AG10803 (cell line): ENCODE measurements around the gene B3GALT6.
"Not testable (repeated sequence)": the region's sequence is repeated elsewhere in the genome, so short reads cannot be mapped to it uniquely, and the experiment has no call there.

ENCODE experiments used
- DNase-seq: peaks from one replicate; pipeline ENCODE4 v3.0.0; 2010; ENCODE audit warnings: low read depth
- H3K4me3 ChIP-seq: 2 replicates; pipeline ENCODE4 v1.5.1; 2011; ENCODE audit warnings: mild to moderate bottlenecking, low read length, control low read depth
- TF ChIP-seq, protein P1 (sequence below): conservative IDR thresholded peaks from 2 replicates; pipeline ENCODE4 v1.5.1; 2011; ENCODE audit warnings: mild to moderate bottlenecking, low read length, control low read depth, inconsistent platforms

Gene B3GALT6

GRCh38 chr1:1189111-1189510 is 42.9 kb upstream of the B3GALT6 start:
- no peak for DNase-seq
- TF ChIP-seq, protein P1, sequence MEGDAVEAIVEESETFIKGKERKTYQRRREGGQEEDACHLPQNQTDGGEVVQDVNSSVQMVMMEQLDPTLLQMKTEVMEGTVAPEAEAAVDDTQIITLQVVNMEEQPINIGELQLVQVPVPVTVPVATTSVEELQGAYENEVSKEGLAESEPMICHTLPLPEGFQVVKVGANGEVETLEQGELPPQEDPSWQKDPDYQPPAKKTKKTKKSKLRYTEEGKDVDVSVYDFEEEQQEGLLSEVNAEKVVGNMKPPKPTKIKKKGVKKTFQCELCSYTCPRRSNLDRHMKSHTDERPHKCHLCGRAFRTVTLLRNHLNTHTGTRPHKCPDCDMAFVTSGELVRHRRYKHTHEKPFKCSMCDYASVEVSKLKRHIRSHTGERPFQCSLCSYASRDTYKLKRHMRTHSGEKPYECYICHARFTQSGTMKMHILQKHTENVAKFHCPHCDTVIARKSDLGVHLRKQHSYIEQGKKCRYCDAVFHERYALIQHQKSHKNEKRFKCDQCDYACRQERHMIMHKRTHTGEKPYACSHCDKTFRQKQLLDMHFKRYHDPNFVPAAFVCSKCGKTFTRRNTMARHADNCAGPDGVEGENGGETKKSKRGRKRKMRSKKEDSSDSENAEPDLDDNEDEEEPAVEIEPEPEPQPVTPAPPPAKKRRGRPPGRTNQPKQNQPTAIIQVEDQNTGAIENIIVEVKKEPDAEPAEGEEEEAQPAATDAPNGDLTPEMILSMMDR = no peak
- H3K4me3 ChIP-seq = no peak overlapping the region

- no peak for DNase-seq
- no peak overlapping the region for H3K4me3 ChIP-seq
- TF ChIP-seq, protein P1 = no peak
Measured at GRCh38 chr1:1191734-1192133, 40.3 kb upstream of the B3GALT6 start.

GRCh38 chr1:1194723-1195122 is 37.3 kb upstream of the B3GALT6 start:
- H3K4me3 ChIP-seq = no peak overlapping the region
- TF ChIP-seq, protein P1 = no peak
- no peak for DNase-seq

- not testable (repeated sequence) for DNase-seq, H3K4me3 ChIP-seq
Measured at GRCh38 chr1:1195726-1196125, 36.3 kb upstream of the B3GALT6 start.

DNA sequence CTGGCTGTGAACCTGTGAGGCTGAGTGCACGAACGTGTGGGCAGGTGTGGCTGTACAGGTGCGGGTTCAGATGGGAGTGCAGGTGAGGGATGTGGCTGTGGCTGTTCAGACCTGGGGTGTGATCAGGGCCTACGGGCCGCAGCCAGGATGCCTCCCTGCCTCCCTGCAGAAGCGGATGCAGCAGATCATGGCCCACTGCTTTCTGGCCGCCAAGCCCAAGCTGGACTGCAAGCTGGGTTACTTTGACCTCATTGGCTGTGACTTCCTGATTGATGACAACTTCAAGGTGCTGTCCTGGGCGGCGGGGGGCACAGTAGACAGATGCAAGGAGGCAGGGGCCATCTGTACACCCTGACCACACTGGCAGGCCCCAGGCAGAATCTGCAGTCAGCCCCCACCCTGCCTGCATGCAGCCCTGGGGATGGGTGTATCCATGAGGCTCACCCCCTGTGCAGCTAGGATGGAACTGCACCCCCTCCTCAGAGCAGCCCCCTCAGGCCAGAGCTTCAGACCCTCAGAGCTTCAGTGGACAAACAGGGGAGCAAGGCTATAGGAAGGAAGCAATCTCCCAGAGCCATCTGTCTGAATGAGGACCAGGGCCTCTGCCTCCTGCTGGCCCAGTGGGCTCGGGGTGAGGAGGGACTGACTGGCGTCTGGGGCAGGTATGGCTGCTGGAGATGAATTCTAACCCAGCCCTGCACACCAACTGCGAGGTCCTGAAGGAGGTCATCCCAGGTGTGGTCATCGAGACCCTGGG is 35.4 kb upstream of the B3GALT6 start:
- TF ChIP-seq, protein P1 = no peak
- H3K4me3 ChIP-seq = no peak overlapping the region
- DNase-seq = no peak

GRCh38 chr1:1197188-1197500 is 34.9 kb upstream of the B3GALT6 start:
- no peak overlapping the region for H3K4me3 ChIP-seq
- no peak for DNase-seq
- TF ChIP-seq, protein P1 = no peak

DNA sequence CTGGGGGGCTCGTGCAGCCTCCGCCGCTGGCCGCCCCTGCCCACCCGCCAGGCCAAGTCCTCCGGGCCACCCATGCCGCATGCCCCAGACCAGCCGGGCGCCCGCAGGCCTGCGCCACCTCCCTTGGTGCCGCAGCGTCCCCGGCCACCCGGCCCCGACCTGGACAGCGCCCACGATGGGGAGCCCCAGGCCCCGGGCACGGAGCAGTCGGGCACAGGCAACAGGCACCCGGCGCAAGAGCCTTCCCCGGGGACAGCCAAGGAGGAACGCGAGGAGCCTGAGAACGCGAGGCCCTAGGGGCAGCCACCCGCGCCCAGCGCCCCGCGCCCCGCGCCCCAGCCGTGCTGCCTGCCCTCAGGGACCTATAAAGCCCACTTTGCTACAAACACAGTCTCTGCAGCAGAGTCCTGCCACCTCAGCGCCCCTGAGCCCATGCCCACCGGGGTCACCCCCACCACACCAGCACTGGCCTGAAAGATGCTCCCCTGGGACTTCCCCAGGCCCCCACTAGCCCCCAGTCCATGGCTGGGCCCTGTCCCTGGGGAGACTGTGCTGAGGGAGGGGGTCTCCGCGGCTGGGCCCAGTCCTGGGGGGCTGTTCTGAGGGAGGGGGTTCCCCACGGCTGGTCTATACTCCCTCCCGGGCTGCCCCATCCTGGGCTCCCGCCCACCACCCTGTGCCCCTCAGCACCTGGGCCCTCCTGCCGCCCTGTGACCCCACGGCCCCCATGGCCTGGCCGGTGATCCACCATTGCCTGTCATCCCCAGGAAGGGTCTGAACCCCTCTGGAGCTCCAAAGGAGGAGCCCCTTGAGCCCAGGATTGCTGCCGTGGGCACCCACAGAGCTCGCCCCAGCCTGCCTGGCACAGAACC is 34.2 kb upstream of the B3GALT6 start:
- TF ChIP-seq, protein P1 = no peak
- H3K4me3 ChIP-seq = no peak overlapping the region
- no peak for DNase-seq
